ENCODE measurements around the gene CCDC146.
"Not testable (repeated sequence)": the region's sequence is repeated elsewhere in the genome, so short reads cannot be mapped to it uniquely, and the experiment has no call there.

The CCDC146 gene

GRCh38 chr7:77327932-77328628 lies 205.7 kb downstream of the CCDC146 start:
- no peaks in the 10 kb centered on the region for H3K27me3 Mint-ChIP-seq
- peak overlapping the region; percentile 67 for H3K4me3 Mint-ChIP-seq
- no peaks in the 10 kb centered on the region for H3K9me3 Mint-ChIP-seq
- H3K4me1 Mint-ChIP-seq (ENCODE audit: low read depth) = peaks cover 62% of the 10 kb centered on the region
- H3K27ac Mint-ChIP-seq = peak overlapping the region; percentile 88
- peaks cover 3% of the 10 kb centered on the region for H3K36me3 Mint-ChIP-seq (ENCODE audit: low read depth)

- Mint-ChIP-seq H3K27me3 (no peaks in the 10 kb centered on the region), H3K4me1 (ENCODE audit: low read depth) (peaks cover 62% of the 10 kb centered on the region), H3K4me3 (peak overlapping the region; percentile 67), H3K36me3 (ENCODE audit: low read depth) (peaks cover 3% of the 10 kb centered on the region), H3K27ac (peak overlapping the region; percentile 88), H3K9me3 (no peaks in the 10 kb centered on the region)
These were observed 206.3 kb downstream of the CCDC146 start for GRCh38 chr7:77328669-77329068.

GRCh38 chr7:77329466-77330168 lies 207.2 kb downstream of the CCDC146 start:
- Mint-ChIP-seq H3K27me3 (no peaks in the 10 kb centered on the region), H3K27ac (peak overlapping the region; percentile 88), H3K9me3 (no peaks in the 10 kb centered on the region), H3K4me1 (ENCODE audit: low read depth) (peaks cover 62% of the 10 kb centered on the region), H3K4me3 (peak overlapping the region; percentile 74), H3K36me3 (ENCODE audit: low read depth) (peaks cover 3% of the 10 kb centered on the region)

- Mint-ChIP-seq H3K27me3 (no peaks in the 10 kb centered on the region), H3K27ac (peak overlapping the region; percentile 88), H3K4me1 (ENCODE audit: low read depth) (peaks cover 62% of the 10 kb centered on the region), H3K9me3 (no peaks in the 10 kb centered on the region), H3K4me3 (peak overlapping the region; percentile 74), H3K36me3 (ENCODE audit: low read depth) (peaks cover 3% of the 10 kb centered on the region)
These were observed 207.9 kb downstream of the CCDC146 start for GRCh38 chr7:77330169-77330882.

GRCh38 chr7:77331938-77332695 lies 209.7 kb downstream of the CCDC146 start:
- Mint-ChIP-seq H3K4me3 (no peak overlapping the region), H3K27me3 (no peaks in the 10 kb centered on the region), H3K27ac (peak overlapping the region; percentile 53), H3K4me1 (ENCODE audit: low read depth) (peaks cover 59% of the 10 kb centered on the region), H3K9me3 (no peaks in the 10 kb centered on the region), H3K36me3 (ENCODE audit: low read depth) (no peaks in the 10 kb centered on the region)

GRCh38 chr7:77334039-77334438 lies 211.6 kb downstream of the CCDC146 start:
- H3K4me3 Mint-ChIP-seq; H3K27ac Mint-ChIP-seq; H3K36me3 Mint-ChIP-seq (ENCODE audit: low read depth); H3K9me3 Mint-ChIP-seq; H3K27me3 Mint-ChIP-seq: not testable (repeated sequence)
- peaks cover 56% of the 10 kb centered on the region for H3K4me1 Mint-ChIP-seq (ENCODE audit: low read depth)

GRCh38 chr7:77335581-77335980 lies 213.2 kb downstream of the CCDC146 start:
- H3K4me1 Mint-ChIP-seq (ENCODE audit: low read depth) = peaks cover 44% of the 10 kb centered on the region
- no peak overlapping the region for H3K27ac Mint-ChIP-seq

GRCh38 chr7:77337456-77337990 lies 215.1 kb downstream of the CCDC146 start:
- Mint-ChIP-seq H3K4me3 (no peak overlapping the region), H3K36me3 (ENCODE audit: low read depth) (no peaks in the 10 kb centered on the region), H3K27ac (no peak overlapping the region), H3K4me1 (ENCODE audit: low read depth) (peaks cover 28% of the 10 kb centered on the region), H3K27me3 (no peaks in the 10 kb centered on the region), H3K9me3 (no peaks in the 10 kb centered on the region)

More at GRCh38 chr7:77335581-77335980, 213.2 kb downstream of the CCDC146 start:
- no peaks in the 10 kb centered on the region for H3K9me3 Mint-ChIP-seq
- no peaks in the 10 kb centered on the region for H3K27me3 Mint-ChIP-seq
- no peak overlapping the region for H3K4me3 Mint-ChIP-seq
- H3K36me3 Mint-ChIP-seq (ENCODE audit: low read depth) = no peaks in the 10 kb centered on the region

GRCh38 chr7:77338260-77338659 lies 215.8 kb downstream of the CCDC146 start:
- no peak overlapping the region for H3K4me3 Mint-ChIP-seq
- no peaks in the 10 kb centered on the region for H3K9me3 Mint-ChIP-seq
- peaks cover 28% of the 10 kb centered on the region for H3K4me1 Mint-ChIP-seq (ENCODE audit: low read depth)
- H3K36me3 Mint-ChIP-seq (ENCODE audit: low read depth) = no peaks in the 10 kb centered on the region
- H3K27ac Mint-ChIP-seq = peak overlapping the region; percentile 61
- no peaks in the 10 kb centered on the region for H3K27me3 Mint-ChIP-seq

- H3K4me1 Mint-ChIP-seq (ENCODE audit: low read depth) = peaks cover 28% of the 10 kb centered on the region
- no peaks in the 10 kb centered on the region for H3K9me3 Mint-ChIP-seq
- no peak overlapping the region for H3K4me3 Mint-ChIP-seq
- H3K27ac Mint-ChIP-seq = no peak overlapping the region
- H3K36me3 Mint-ChIP-seq (ENCODE audit: low read depth) = no peaks in the 10 kb centered on the region
- H3K27me3 Mint-ChIP-seq = no peaks in the 10 kb centered on the region
These were observed 216.6 kb downstream of the CCDC146 start for GRCh38 chr7:77338883-77339629.

- peaks cover 28% of the 10 kb centered on the region for H3K4me1 Mint-ChIP-seq (ENCODE audit: low read depth)
- no peaks in the 10 kb centered on the region for H3K9me3 Mint-ChIP-seq
- H3K36me3 Mint-ChIP-seq (ENCODE audit: low read depth) = no peaks in the 10 kb centered on the region
- no peak overlapping the region for H3K27ac Mint-ChIP-seq
- no peak overlapping the region for H3K4me3 Mint-ChIP-seq
- no peaks in the 10 kb centered on the region for H3K27me3 Mint-ChIP-seq
These were observed 217.3 kb downstream of the CCDC146 start for GRCh38 chr7:77339726-77340125.
